Measurements from ENCODE around the gene CDC73. TPM values are rescaled to one million over a fixed set of nuclear protein-coding genes. Genes with fewer than 3 reads are reported as not detected.
A peak's percentile ranks its signal among the peaks of the same experiment; 100 is the strongest.

The CDC73 gene
- total RNA-seq, 2 donors from 2014 or later, result 27.8 to 30.1 TPM

GRCh38 chr1:193176113-193176512 is 54.3 kb downstream of the CDC73 start:
- Histone ChIP-seq H3K27ac (no peak overlapping the region), H3K4me3 (no peak overlapping the region), H3K36me3 (no peaks in the 10 kb centered on the region), H3K4me1 (peaks cover 0 to 4% of the 10 kb centered on the region in 2 donors), H3K27me3 (no peaks in the 10 kb centered on the region), H3K9me3 (no peaks in the 10 kb centered on the region)
- DNase-seq (ENCODE audit: low spot score), result no peak
- TF ChIP-seq CTCF (IDR thresholded peaks at IDR 0.05), result no peak

GRCh38 chr1:193176788-193177187 is 55.0 kb downstream of the CDC73 start:
- H3K27me3 ChIP-seq, result no peaks in the 10 kb centered on the region
- H3K4me3 ChIP-seq, result no peak overlapping the region
- peaks cover 0 to 4% of the 10 kb centered on the region in 2 donors for H3K4me1 ChIP-seq
- no peak for TF ChIP-seq CTCF (IDR thresholded peaks at IDR 0.05)
- H3K27ac ChIP-seq, result no peak overlapping the region
- no peak for DNase-seq (ENCODE audit: low spot score)
- no peaks in the 10 kb centered on the region for H3K36me3 ChIP-seq
- no peaks in the 10 kb centered on the region for H3K9me3 ChIP-seq

- DNase-seq (ENCODE audit: low spot score), result no peak
- H3K27me3 ChIP-seq, result no peaks in the 10 kb centered on the region
- TF ChIP-seq CTCF (IDR thresholded peaks at IDR 0.05), result no peak
- H3K4me3 ChIP-seq, result no peak overlapping the region
- no peaks in the 10 kb centered on the region for H3K9me3 ChIP-seq
- peaks cover 0 to 14% of the 10 kb centered on the region in 2 donors for H3K4me1 ChIP-seq
- H3K27ac ChIP-seq, result no peak overlapping the region
- H3K36me3 ChIP-seq, result no peaks in the 10 kb centered on the region
Measured at GRCh38 chr1:193179094-193179493, 57.3 kb downstream of the CDC73 start.

GRCh38 chr1:193181536-193181935 is 59.7 kb downstream of the CDC73 start:
- no peak for DNase-seq (ENCODE audit: low spot score)
- Histone ChIP-seq H3K27me3 (no peaks in the 10 kb centered on the region), H3K4me3 (peak overlapping the region in 1 of 2 donors; percentile 10), H3K36me3 (no peaks in the 10 kb centered on the region), H3K27ac (peak overlapping the region in 1 of 2 donors; percentile 51), H3K4me1 (peaks cover 0 to 24% of the 10 kb centered on the region in 2 donors), H3K9me3 (no peaks in the 10 kb centered on the region)
- no peak for TF ChIP-seq CTCF (IDR thresholded peaks at IDR 0.05)

GRCh38 chr1:193181985-193182384 is 60.2 kb downstream of the CDC73 start:
- Histone ChIP-seq H3K4me1 (peaks cover 0 to 28% of the 10 kb centered on the region in 2 donors), H3K4me3 (peak overlapping the region in 1 of 2 donors; percentile 48), H3K27ac (peak overlapping the region in 1 of 2 donors; percentile 51), H3K9me3 (no peaks in the 10 kb centered on the region), H3K27me3 (no peaks in the 10 kb centered on the region), H3K36me3 (no peaks in the 10 kb centered on the region)
- DNase-seq (ENCODE audit: low spot score), result no peak
- TF ChIP-seq CTCF (IDR thresholded peaks at IDR 0.05), result no peak

- no peaks in the 10 kb centered on the region for H3K27me3 ChIP-seq
- H3K4me1 ChIP-seq, result peaks cover 0 to 40% of the 10 kb centered on the region in 2 donors
- no peaks in the 10 kb centered on the region for H3K9me3 ChIP-seq
- peak overlapping the region; percentile 41 to 48 for H3K4me3 ChIP-seq
- H3K27ac ChIP-seq, result peak overlapping the region in 1 of 2 donors; percentile 82
- no peak for DNase-seq (ENCODE audit: low spot score)
- peak; percentile 73 to 87 for TF ChIP-seq CTCF (IDR thresholded peaks at IDR 0.05)
- H3K36me3 ChIP-seq, result no peaks in the 10 kb centered on the region
Measured at GRCh38 chr1:193183019-193183627, 61.3 kb downstream of the CDC73 start.
